OCI-LY3 (cell line): ENCODE results near the gene ZNF611.

Experiments
- CTCF ChIP-seq: fragments of 200-600, 300-600 bp; sonication (generic); IDR thresholded peaks from 2 replicates; pipeline ENCODE4 v1.5.1; 2014; ENCODE audit warnings: antibody characterized with exemption, low read length, low read depth
- EZH2phosphoT487 ChIP-seq: fragments of 200-600 bp; shearing (Covaris generic); IDR thresholded peaks from 2 replicates; pipeline ENCODE4 v1.6.1; 2018; ENCODE audit warnings: antibody characterized with exemption, mixed run types, low read depth

GRCh38 chr19:52749780-52750179, 14.9 kb upstream of the ZNF611 start:
- TF ChIP-seq CTCF (no peak), EZH2phosphoT487 (no peak)
